Measurements from ENCODE around the gene TMEM88.

TMEM88 gene

GRCh38 chr17:7843536-7844291 is 11.2 kb upstream of the TMEM88 start:
- DNase-seq (ENCODE audit: low read depth in 2 of 2): peak; percentile 88 to 93

GRCh38 chr17:7844292-7845154 is 10.3 kb upstream of the TMEM88 start:
- peak; percentile 79 to 81 for DNase-seq (ENCODE audit: low read depth in 2 of 2)

- no peak for DNase-seq (ENCODE audit: low read depth in 2 of 2)
Observed at GRCh38 chr17:7845359-7846062, 9.4 kb upstream of the TMEM88 start.

- no peak for DNase-seq (ENCODE audit: low read depth in 2 of 2)
Observed at GRCh38 chr17:7846063-7846735, 8.7 kb upstream of the TMEM88 start.

- DNase-seq (ENCODE audit: low read depth in 2 of 2): no peak
Observed at GRCh38 chr17:7846765-7847661, 7.9 kb upstream of the TMEM88 start.

- no peak for DNase-seq (ENCODE audit: low read depth in 2 of 2)
Observed at GRCh38 chr17:7848131-7848579, 6.7 kb upstream of the TMEM88 start.

- no peak for DNase-seq (ENCODE audit: low read depth in 2 of 2)
Observed at GRCh38 chr17:7848739-7849129, 6.1 kb upstream of the TMEM88 start.

GRCh38 chr17:7849130-7849750 is 5.6 kb upstream of the TMEM88 start:
- DNase-seq (ENCODE audit: low read depth in 2 of 2): no peak

- DNase-seq (ENCODE audit: low read depth in 2 of 2): no peak
Observed at GRCh38 chr17:7849751-7850504, 4.9 kb upstream of the TMEM88 start.

GRCh38 chr17:7850701-7851437 is 4.0 kb upstream of the TMEM88 start:
- DNase-seq (ENCODE audit: low read depth in 2 of 2): no peak

- peak; percentile 79 to 88 for DNase-seq (ENCODE audit: low read depth in 2 of 2)
Observed at GRCh38 chr17:7851438-7852261, 3.2 kb upstream of the TMEM88 start.

GRCh38 chr17:7852262-7852670 is 2.6 kb upstream of the TMEM88 start:
- DNase-seq (ENCODE audit: low read depth in 2 of 2): no peak

GRCh38 chr17:7852919-7853690 is 1.8 kb upstream of the TMEM88 start:
- DNase-seq (ENCODE audit: low read depth in 2 of 2): no peak

GRCh38 chr17:7853691-7854038 is 1.2 kb upstream of the TMEM88 start:
- DNase-seq (ENCODE audit: low read depth in 2 of 2): no peak

GRCh38 chr17:7854078-7854777 is 638 bp upstream of the TMEM88 start:
- no peak for DNase-seq (ENCODE audit: low read depth in 2 of 2)

- no peak for DNase-seq (ENCODE audit: low read depth in 2 of 2)
Observed at GRCh38 chr17:7855660-7856010, 769 bp downstream of the TMEM88 start.
